NCI-H748 (cell line): Measurements from ENCODE around the gene MAP2K2.

ENCODE experiments used
- DNase-seq: peaks from one replicate; lab custom pipeline; 2025; ENCODE audit not compliant: unreplicated experiment; lab: John Stamatoyannopoulos, UW

MAP2K2 gene

GRCh38 chr19:4100647-4101495 is 23.1 kb downstream of the MAP2K2 start:
- no peak for DNase-seq

- no peak for DNase-seq
Observed at GRCh38 chr19:4099041-4099764, 24.7 kb downstream of the MAP2K2 start.

DNA sequence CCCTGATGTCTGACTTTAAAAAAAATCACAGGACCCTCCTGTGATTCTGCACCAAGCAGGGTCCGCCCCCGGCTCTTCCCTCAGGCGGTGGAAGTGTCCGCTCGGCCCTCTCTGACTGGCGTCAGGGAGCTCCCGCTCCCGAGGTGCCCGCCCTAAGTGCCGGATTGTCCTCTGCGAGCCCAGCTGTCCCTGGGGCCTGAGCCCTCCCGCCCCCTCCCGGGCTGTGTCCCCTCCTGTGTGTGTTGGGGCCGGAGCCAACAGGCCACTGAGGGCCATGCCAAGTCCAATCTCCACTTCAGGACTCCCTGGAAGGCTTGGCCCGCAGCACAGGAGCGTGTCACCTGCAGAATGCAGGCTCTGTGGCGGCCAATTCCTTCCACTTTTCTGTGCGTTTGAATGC is 25.4 kb downstream of the MAP2K2 start:
- no peak for DNase-seq

GRCh38 chr19:4097501-4097900 is 26.4 kb downstream of the MAP2K2 start:
- no peak for DNase-seq

GRCh38 chr19:4096049-4096892 is 27.7 kb downstream of the MAP2K2 start:
- no peak for DNase-seq

- no peak for DNase-seq
Observed at GRCh38 chr19:4095488-4095844, 28.5 kb downstream of the MAP2K2 start.

- no peak for DNase-seq
Observed at GRCh38 chr19:4094761-4095487, 29.0 kb downstream of the MAP2K2 start.

DNA sequence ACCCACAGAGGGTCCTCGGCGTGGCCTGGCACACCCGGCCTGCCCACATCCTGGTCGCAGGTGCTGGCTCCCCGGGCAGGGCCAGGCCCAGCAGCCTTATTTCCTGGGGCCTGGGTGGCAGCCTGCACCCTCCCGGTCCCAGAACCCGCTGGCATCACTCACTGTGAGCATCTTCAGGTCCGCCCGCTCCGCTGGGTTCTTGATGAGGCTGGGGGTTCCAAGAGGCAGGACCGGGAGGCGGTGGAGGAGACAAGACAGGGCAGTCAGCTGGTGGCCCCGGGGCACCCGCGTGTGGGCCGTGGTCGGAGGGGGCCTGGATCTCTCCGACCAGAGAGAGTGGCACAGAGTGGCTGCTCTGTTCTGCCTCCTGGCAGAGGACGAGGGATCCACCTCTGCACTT is 29.6 kb downstream of the MAP2K2 start:
- DNase-seq, result no peak

- no peak for DNase-seq
Observed at GRCh38 chr19:4093643-4094175, 30.2 kb downstream of the MAP2K2 start.

- DNase-seq, result no peak
Observed at GRCh38 chr19:4090356-4091220, 33.3 kb downstream of the MAP2K2 start.

GRCh38 chr19:4089946-4090345 is 34.0 kb downstream of the MAP2K2 start:
- DNase-seq, result no peak

GRCh38 chr19:4089400-4089908 is 34.5 kb downstream of the MAP2K2 start:
- no peak for DNase-seq

- DNase-seq, result no peak
Observed at GRCh38 chr19:4088975-4089374, 34.9 kb downstream of the MAP2K2 start.

GRCh38 chr19:4087787-4088679 is 35.9 kb downstream of the MAP2K2 start:
- no peak for DNase-seq

DNA sequence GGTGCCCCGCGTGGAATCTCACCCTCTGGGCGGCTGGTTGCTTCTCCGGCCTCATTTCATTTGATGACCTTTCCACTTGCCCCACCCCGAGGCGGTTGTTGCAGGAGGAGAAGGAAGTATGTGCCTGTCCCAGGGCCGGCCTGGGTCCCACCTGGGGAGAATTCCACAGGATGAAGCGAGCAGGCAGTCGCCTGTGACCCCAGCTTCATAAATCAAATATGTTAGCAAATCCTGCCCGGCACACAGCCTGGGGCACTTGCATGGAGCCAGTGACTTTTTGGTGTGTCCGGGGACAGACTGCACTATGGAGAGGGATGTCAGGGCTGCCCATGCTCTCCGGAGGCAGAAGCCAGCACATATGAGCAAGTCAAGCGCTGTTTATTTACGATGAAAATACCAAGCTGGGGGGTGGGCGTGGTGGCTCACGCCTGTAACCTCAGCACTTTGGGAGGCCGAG is 37.5 kb downstream of the MAP2K2 start:
- no peak for DNase-seq

- no peak for DNase-seq
Observed at GRCh38 chr19:4084547-4084877, 39.4 kb downstream of the MAP2K2 start.

GRCh38 chr19:4083677-4084546 is 40.0 kb downstream of the MAP2K2 start:
- DNase-seq, result no peak

GRCh38 chr19:4082172-4082571 is 41.8 kb downstream of the MAP2K2 start:
- no peak for DNase-seq
